Activated CD4-positive, alpha-beta T cell treated with anti-CD3 and anti-CD28 coated beads, Interleukin-2, amount 50 U/mL, for 4 hours (primary cell): ENCODE results near the gene SLC25A20.

ENCODE experiments used
- DNase-seq, 2 experiments: peaks; one replicate each; pipeline ENCODE4 v3.0.0-alpha.2; 2020

Gene SLC25A20

GRCh38 chr3:48897460-48898376 lies 964 bp downstream of the SLC25A20 start:
- DNase-seq = no peak

- DNase-seq = no peak
Observed at GRCh38 chr3:48896936-48897335, 1.7 kb downstream of the SLC25A20 start.

- DNase-seq = no peak
Observed at GRCh38 chr3:48894516-48894915, 4.2 kb downstream of the SLC25A20 start.

DNA sequence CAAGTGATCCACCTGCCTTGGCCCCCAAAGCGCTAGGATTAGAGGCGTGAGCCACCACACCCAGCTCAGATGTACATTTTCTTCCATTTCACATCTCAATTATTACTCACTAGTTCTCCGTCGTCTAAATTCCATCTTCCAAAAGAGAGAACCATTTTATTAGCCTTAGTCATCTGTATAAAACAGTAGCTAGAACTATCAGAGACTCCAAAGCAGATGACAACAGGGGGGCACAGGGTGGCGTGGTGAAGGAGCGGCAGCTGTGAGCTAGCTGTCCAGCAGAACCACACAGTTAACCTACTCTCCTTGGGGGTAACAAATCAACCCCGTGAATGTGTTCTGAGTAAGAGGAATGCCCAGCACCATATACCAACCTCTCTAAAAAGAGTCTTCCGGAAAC lies 7.1 kb downstream of the SLC25A20 start:
- no peak for DNase-seq

DNA sequence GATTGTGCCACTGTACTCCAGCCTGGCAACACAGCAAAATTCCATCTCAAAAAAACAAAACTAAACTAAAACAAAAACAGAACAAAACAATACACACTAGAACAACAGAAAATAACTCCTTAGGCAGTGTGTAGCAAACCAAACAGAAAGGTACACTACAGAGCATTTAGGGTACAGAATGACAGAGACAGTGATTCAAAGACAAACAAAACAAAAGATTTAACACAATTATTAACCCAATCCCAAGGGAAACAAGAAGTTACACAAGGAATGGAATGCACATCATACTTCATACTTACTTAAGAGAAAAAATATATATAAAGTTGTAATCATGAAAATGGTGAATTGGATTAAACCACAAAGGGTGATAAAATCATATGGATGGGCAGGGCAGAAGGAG lies 12.9 kb downstream of the SLC25A20 start:
- no peak for DNase-seq

GRCh38 chr3:48881652-48882114 lies 17.0 kb downstream of the SLC25A20 start:
- no peak for DNase-seq

GRCh38 chr3:48881006-48881405 lies 17.7 kb downstream of the SLC25A20 start:
- DNase-seq = no peak

- no peak for DNase-seq
Observed at GRCh38 chr3:48879994-48880377, 18.7 kb downstream of the SLC25A20 start.

DNA sequence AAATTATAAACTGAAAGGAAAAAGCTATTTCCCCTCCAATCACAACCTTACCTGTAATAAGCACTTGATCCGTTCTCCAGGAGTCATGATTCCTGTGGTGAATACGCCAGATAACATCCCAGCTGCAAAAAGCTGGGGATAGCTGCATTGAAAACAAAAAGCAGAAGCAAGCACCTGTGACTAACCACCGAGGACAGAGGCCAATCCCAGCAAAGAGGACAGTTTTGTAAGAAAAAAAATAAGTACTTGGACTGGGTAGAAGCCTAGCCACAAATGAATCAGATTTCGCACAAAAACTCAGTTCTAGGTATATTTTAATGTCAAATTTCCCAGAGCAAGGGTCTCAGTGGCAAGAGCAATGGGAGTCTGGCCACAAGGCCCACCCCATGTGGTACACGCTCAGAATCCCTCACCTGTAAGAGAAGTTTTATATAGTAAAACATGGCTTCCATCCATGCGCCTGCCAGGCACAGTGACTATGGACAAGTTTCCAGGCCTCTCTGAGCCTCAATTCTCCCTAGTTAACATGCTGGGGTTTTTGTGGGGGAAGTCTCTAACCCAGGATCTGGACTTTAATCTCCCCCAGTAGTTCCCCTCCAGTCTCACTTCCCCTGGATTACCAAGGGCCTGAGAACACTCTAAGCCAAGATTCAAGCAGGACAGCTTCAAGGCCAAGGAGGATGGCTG lies 19.2 kb downstream of the SLC25A20 start:
- DNase-seq = no peak

DNA sequence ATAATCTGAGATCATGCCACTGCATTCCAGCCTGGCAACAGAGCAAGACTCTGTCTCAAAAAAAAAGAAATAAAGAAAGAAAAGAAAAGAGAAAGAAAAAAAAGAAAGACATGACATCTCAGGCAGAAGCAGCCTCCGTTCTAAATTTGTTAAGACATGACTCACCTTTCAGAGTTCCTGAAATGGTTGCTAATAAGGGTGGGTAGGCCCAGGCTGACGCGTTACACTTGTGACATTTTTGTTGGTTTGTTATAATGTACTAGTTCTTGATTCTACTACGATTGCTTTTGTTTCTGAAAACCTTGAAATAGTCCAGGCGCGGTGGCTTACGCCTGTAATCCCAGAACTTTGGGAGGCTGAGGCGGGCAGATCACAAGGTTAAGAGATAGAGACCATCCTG lies 21.0 kb downstream of the SLC25A20 start:
- DNase-seq = no peak

DNA sequence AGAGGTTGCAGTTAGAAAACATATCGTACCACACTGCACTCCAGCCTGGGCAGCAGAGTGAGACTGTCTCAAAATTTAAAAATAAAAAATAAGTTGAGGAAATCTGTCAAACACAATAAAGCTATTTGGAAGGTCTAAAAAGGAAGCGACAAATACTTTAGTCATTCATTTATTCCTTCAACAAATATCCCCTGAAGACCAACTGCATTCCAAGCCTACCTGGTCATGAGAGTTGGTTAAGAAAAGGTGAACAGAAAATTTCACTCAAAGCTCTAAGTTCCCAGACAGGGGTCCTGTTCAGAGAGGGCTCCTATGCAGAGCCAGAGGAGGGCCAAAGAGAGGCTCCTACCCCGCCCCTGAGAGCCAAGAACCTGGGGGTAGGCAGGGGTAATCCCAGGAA lies 35.6 kb downstream of the SLC25A20 start:
- no peak for DNase-seq

GRCh38 chr3:48859206-48859605 lies 39.5 kb downstream of the SLC25A20 start:
- no peak for DNase-seq

GRCh38 chr3:48858709-48859108 lies 40.0 kb downstream of the SLC25A20 start:
- DNase-seq = no peak

DNA sequence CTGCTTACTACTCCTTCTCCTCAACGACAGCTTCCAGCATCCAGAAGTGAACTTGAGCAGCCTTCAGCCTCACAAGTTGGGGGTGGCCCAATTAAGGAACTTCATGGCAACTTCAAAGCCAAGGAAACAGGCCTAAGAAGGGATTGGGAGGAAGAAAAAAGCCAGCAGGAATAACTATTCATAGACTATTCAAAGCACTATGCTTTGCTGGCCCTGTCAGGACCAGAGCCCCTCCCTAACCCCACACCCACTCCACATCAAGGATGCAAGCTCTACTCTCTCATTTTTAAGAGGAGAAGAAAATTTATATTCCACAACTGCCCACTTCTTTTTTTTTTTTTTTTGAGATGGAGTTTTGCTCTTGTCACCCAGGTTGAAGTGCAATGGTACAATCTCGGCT lies 41.0 kb downstream of the SLC25A20 start:
- no peak for DNase-seq

DNA sequence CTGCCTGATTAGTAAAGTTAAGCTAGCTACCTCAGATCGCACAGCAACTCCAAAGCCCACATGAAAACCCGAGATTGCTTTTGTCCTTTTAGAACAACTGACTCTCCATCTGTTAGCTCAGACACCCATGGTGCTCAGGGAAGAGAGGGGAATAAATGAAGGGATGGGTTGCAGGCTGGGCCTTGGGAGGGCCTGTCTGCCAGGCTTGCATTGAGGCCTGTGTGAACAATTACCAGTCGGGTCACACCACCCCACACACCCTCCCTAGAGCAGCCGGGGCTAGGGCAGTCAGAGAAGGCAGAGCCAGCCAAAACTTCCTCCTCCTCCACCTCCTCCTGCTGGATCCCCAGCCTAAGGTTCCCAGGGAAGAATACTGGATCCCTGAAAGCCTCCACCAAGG lies 42.2 kb downstream of the SLC25A20 start:
- DNase-seq = no peak

DNA sequence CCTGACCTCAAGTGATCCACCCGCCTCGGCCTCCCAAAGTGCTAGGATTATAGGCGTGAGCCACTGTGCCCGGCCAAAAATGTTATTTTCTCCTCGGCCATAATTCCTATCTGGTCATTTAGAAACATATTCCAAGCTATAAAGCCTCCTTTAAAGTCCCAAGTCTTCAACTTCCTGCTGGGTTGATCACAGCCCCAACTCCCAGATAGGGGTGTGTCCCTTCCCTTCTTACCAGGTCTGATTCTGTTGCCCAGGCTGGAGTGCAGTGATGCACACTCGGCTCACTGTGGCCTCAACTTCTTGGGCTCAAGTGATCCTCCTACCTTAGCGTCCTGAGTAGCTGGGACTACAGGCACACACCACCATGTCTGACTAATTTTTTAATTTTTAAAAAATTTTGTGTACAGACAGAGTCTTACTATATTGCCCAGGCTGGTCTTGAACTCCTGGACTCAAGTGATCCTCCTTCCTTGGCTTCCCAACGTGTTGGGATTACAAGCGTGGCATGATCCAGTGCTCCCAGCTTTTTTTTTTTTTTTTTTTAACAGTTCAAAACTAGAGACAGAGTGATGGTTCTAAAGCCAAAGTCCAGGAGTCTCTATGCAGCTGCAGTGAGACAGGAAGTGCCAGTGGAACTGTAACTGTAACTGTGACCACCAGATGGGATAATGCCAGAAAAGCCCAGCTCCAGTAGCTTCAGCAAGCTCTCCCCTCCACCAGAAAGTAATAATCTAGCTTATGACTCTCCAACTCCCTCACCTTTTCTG lies 42.8 kb downstream of the SLC25A20 start:
- DNase-seq = no peak

DNA sequence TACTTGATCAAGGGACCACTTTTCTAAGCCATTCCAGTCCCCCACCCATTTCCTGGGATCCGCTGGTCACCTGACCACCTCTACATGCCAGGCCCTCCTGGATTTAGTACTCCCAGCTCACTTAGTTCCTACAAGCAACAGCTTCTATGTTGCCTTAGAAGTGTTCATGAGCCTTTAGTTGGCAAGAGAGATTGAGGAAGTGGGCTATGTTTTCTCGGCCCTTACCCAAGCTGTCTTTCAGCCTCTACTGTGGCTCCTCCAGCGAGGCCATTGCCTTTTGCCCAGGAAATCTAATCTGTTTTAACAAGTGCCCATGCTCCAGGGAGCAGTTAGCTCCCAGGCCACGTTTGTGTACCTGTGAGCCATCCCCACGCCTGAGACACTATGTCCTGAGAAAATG lies 46.5 kb downstream of the SLC25A20 start:
- DNase-seq = no peak

DNA sequence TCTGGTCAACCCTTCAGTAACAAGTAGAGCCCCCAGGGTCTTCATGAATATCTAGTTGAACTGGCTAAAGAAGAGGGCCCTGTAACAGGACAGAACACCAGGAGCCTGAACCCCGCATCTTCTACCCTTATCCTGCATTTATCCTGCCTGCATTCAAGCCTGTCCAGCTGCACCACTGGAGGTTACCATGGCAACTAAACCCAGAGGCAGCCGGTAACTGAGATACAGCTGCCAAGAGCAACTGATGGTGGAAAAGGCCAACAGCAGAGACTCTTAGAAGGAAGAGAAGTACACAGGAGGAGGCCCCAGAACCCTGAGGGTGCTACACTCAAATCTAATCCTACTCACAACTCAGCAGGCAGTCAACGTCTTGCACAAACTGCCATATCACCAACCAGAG lies 47.3 kb downstream of the SLC25A20 start:
- DNase-seq = no peak

DNA sequence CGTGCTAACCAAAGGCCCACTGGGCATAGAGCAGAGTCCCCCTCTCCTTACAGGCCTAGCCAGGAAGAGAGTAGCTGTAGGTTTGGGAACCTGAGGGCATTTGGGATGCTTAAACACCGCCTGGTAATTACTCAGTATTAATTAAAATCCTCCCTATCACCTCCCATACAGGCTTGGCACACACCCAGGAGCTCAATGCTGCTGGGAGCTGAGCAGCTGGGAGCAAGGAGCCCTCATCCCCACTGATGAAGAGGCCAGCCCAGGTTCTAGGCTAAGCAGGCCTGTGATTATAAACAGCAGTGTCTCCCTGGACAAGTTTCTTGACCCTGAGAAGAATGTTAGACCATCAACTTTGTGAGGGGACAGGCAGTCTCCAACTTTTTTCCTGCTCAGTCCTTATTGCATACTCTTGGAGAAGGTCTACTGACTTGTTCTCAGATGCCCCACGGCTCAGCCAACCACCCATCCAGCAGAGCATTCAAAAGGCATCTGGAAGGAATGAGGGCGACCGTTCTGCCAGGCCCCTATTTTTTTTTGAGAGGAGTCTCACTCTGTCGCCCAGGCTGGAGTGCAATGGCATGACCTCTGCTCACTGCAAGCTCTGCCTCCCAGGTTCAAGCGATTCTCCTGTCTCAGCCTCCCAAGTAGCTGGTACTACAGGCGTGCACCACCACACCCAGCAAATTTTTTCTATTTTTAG lies 49.7 kb downstream of the SLC25A20 start:
- DNase-seq = no peak

- DNase-seq = peak; percentile 63 to 65
Observed at GRCh38 chr3:48847504-48848423, 50.9 kb downstream of the SLC25A20 start, which contains the start of gene PRKAR2A. PRKAR2A (minus strand) TSS chr3:48847874; CDS start chr3:48847596, 278 bp downstream.

DNA sequence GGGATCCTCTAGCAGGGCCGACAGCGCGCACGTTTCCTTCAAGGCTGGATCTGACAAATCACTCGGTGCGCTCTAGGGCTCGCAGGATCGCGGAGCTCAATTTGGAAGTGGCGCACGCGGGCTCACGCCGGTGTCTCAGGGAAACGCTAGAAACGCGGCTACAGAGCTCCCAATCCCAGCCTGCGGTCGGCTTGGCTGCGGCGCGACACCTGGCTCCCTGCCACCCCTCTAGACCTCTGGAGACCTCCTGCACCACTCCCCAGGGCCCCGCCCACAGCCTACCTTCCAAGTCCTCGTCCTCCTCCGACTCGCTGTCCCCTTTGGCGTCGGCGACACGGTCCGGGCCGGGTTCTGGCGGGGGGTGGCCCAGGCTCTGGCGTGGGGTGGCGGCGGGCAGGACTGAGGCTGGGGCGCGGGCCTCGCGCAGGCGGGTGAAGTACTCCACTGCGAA lies 51.6 kb downstream of the SLC25A20 start:
- DNase-seq = peak; percentile 37 to 40
